ENCODE data around the gene MAPK11. TPM values are rescaled to one million over a fixed set of nuclear protein-coding genes. Genes with fewer than 3 reads are reported as not detected.

Gene MAPK11
- total RNA-seq, 4 donors from 2014 or later = 12.1 to 38.9 (median 20.4) TPM

DNA sequence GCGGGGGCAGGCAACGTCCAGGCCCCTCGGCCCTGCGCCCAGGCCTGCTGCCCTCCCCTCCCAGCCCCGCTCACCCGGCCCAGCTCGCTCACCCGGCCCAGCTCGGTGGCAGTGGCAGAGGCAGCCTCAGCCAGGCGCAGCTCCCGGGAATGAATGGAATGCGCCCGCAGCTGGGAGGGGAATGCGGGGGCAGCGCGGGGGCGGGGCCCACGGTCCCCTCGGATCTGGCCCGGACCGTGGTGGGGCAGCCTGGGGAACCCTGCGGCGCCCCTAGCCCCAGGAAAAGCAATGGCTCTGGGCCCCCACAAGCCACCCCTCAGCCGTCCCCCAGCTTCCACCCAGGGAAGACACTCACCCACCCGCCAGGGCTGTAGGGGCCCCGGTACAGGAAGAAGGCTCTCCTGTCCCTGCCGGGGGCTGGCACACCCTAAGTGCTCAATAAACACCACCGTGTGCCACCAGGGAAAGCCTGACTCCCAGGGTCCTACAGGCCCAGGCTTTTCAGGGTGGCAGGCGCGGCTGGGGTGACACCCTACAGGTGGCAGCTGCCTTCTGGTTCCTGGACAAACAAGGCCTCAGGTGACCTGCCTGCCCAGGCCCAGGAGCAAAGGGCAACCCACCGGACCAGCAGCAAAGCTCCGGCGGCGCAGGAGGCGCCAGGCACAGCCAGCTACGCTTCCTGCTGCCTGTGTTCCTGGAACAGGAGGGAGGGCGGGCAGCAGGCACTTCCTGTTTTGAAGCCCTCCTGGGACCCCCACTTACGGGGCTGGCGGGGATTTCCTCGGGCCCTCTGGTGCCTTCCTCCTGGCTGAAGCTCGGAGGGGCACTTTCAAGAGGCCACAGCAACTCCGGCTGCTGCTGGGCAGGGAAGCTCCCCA is 23.5 kb upstream of the MAPK11 start:
- DNase-seq (ENCODE audit: low spot score) (no peak), ATAC-seq (ENCODE audit: low FRiP score) (peak; percentile 37)
- TF ChIP-seq, protein P1, sequence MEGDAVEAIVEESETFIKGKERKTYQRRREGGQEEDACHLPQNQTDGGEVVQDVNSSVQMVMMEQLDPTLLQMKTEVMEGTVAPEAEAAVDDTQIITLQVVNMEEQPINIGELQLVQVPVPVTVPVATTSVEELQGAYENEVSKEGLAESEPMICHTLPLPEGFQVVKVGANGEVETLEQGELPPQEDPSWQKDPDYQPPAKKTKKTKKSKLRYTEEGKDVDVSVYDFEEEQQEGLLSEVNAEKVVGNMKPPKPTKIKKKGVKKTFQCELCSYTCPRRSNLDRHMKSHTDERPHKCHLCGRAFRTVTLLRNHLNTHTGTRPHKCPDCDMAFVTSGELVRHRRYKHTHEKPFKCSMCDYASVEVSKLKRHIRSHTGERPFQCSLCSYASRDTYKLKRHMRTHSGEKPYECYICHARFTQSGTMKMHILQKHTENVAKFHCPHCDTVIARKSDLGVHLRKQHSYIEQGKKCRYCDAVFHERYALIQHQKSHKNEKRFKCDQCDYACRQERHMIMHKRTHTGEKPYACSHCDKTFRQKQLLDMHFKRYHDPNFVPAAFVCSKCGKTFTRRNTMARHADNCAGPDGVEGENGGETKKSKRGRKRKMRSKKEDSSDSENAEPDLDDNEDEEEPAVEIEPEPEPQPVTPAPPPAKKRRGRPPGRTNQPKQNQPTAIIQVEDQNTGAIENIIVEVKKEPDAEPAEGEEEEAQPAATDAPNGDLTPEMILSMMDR (IDR thresholded peaks at IDR 0.05) = no peak

DNA sequence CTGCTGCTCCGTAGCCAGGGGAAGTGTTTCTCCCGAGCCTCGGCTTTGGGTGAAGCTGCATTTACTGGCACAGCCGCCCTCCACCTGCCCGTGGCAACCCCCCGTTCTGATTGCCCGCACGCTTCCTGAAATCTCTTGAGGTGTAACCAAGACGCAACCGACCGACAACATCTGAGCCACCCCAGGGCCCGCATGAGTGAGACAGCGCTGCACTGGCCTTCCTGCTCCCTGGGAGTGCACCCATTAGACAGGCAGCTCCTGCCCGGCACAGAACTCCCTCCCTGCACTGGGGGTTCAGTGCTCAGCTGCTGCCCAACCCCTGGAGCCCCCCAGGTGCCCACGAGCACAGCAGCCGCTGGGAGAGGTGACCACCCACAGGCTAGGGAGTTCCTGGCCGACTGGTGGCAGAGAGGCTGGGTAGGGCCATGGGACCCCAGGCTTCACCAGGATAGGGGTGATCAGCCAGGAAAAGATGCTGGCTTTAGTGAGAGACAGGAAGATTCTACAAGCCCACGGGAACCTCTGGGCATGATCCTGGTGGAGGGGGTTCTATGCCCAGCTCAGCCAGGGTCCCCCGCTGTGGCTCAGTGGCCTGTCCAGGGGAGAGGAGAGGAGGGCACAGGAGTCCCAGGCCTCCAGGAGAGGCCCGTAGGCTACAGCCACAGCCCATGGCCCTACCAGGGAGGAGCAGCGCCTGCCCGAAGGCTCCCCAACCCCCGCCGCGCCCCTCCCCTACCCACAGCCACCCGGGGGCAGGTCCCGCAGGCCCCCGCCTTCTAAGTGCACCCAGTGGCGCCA is 22.7 kb upstream of the MAPK11 start:
- ATAC-seq (ENCODE audit: low FRiP score) = peak; percentile 4
- DNase-seq (ENCODE audit: low spot score) = no peak
- TF ChIP-seq, protein P1 (IDR thresholded peaks at IDR 0.05) = no peak

DNA sequence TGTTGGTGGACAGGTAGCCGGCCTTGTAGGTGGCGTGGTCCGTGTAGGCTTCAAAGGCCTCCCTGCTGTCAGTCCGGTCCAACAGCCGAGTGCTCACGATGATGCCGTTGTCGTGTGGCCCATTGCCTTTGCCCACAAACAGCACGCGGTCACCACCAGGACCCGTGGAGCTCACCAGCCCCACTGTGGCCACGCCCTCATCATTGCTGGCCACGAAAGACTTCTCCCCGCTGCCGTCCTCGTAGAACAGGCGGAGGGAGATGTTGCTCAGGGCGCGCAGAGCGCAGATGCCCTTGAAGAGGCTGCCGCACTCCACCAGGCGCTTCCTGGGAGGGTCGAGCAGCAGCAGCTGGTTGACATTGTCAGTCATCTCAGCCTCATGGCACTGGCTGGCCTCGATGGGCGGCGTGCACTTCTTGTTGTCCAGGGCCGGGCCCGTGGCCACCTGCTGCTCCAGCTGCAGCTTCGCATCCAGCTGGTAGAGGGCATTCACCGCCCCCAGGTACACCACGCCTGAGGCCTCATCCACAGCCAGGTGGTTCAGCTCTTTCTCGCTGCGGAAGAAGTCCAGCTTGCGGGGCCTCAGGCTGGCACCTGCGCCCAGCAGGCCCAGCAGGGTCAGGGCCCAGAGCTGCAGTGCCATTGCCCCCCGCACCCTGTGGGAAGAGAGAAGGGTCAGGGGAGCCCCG is 19.9 kb upstream of the MAPK11 start:
- ATAC-seq (ENCODE audit: low FRiP score) (no peak), DNase-seq (ENCODE audit: low spot score) (no peak)
- TF ChIP-seq, protein P1 (IDR thresholded peaks at IDR 0.05) = no peak

DNA sequence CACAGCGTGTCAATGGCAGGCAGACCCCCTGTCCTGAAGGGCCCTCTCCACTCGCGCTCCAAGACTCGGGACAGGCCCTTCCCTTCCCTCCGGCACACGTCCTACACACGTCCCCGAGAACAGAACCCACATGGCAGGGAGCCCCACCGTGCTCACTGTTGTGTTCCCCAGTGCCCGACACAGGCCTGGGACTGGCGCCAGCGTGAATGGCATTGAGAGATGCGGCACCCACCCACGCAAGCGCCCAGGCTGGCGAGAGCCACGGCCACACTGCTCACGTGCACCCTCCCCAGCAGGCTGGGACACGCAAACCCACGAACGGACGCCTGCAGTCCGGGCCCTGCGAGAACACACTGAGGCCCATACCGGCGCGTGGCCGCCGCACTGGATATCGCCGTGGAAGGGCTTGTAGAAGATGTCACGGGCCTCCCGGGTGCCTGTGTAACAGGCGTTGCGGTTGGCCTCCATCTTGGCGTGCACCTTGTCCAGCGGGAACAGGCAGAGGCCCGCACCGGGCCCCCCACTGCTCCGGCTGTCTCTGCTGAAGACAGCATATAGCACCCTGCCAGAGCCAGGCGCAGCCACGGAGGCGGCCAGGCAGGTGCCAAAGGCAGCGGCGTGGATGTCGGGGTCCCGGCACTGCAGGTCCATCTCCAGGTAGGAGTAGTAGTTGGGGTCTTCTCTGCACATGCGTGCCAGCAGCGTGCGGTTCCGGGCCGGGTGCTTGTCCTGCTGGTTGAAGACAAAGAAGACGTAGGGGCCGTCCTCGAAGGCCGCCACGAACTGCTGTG is 19.2 kb upstream of the MAPK11 start:
- ATAC-seq (ENCODE audit: low FRiP score) (no peak), DNase-seq (ENCODE audit: low spot score) (no peak)
- TF ChIP-seq, protein P1 (IDR thresholded peaks at IDR 0.05) = no peak

DNA sequence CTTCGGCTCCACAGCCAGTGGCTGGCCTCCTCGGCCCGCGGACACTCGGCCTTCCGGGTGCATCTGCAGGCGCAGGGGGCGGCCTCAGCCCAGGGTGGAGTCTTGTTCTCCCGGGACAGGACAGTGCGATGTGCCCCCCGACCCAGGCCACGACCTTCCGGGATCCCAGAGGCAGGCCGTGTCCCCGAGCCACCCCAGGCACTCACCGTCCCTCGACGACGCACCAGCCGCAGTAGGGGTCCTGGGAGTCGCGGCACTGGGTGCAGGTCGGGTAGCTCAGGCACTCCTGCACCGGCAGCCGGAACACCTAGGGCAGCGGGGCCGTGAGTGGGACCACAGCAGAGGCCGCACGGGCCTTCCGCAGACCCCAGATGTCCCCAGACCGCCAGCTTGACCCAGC is 17.6 kb upstream of the MAPK11 start:
- no peak for DNase-seq (ENCODE audit: low spot score)

More for the DNA sequence above, 17.6 kb upstream of the MAPK11 start:
- TF ChIP-seq, protein P1 (IDR thresholded peaks at IDR 0.05) = no peak
- no peak for ATAC-seq (ENCODE audit: low FRiP score)
